ENCODE results near the gene TTC6. TPM values are rescaled to one million over a fixed set of nuclear protein-coding genes. Genes with fewer than 3 reads are reported as not detected.

Gene TTC6
- total and polyA plus RNA-seq, 10 of the 15 experiments (the other 5 are each of a cell fraction or from before 2014, with no cell fraction given): not detected

- no peak for TF ChIP-seq SKIL (IDR thresholded peaks at IDR 0.05; ENCODE audit: low read depth, poor library complexity, severe bottlenecking)
- TF ChIP-seq SUZ12 (IDR thresholded peaks at IDR 0.05; ENCODE audit: unreplicated experiment): no peak
- TF ChIP-seq IRF5 (IDR thresholded peaks at IDR 0.05; ENCODE audit: borderline replicate concordance): no peak
- TF ChIP-seq IRF3 (IDR thresholded peaks at IDR 0.05): no peak
These were observed 36.7 kb upstream of the TTC6 start (continued) for GRCh38 chr14:37558740-37559139.

- H3K4me1 ChIP-seq (ENCODE audit: control insufficient read depth, insufficient read depth, low read length): no peaks in the 10 kb centered on the region
- no peak overlapping the region for H3K9ac ChIP-seq (ENCODE audit: control insufficient read depth, insufficient read depth, low read length)
- ChIA-PET POLR2A (no interaction called here), CTCF (no interaction called here), SMC1A (ENCODE audit: uncharacterized antibody, unreplicated experiment) (no interaction called here), RAD21 (ENCODE audit: unreplicated experiment) (no interaction called here)
- intact Hi-C loops (cut with micrococcal nuclease; ENCODE audit: unreplicated experiment): no loop called here
- no TSS peak for BruUV-seq (replicated peaks)
- H3K4me3 ChIP-seq: no peak overlapping the region
- TF ChIP-seq BRCA1 (IDR thresholded peaks at IDR 0.05; ENCODE audit: low read depth, low read length) (no peak), ZNF217 (IDR thresholded peaks at IDR 0.05) (no peak), STAT3 (IDR thresholded peaks at IDR 0.05; ENCODE audit: low read depth, low read length) (no peak), ZBTB33 (IDR thresholded peaks at IDR 0.05) (no peak), ATF2 (IDR thresholded peaks at IDR 0.05; ENCODE audit: low read length) (no peak), ETV6 (conservative IDR thresholded peaks at IDR 0.05 in 1 of 2, IDR thresholded peaks at IDR 0.05 in 1 of 2; ENCODE audit: borderline replicate concordance in 1 of 2, low read depth in 1 of 2) (no peak), GATAD2B (conservative IDR thresholded peaks at IDR 0.05; ENCODE audit: low read depth) (no peak), NR2C2 (IDR thresholded peaks at IDR 0.05; ENCODE audit: borderline replicate concordance, control insufficient read depth, insufficient read length, low read depth) (no peak)
- H3K4me2 ChIP-seq (ENCODE audit: control insufficient read depth, insufficient read depth): no peak overlapping the region
- no peak for FAIRE-seq
- no peaks in the 10 kb centered on the region for H4K20me1 ChIP-seq (ENCODE audit: control insufficient read depth, insufficient read depth)
- ATAC-seq: no peak
- H3K79me2 ChIP-seq (ENCODE audit: control insufficient read depth, insufficient read depth, low read length): no peaks in the 10 kb centered on the region
- H2AFZ ChIP-seq (ENCODE audit: control insufficient read depth, low read depth, low read length): no peak overlapping the region
- H3K36me3 ChIP-seq (ENCODE audit: control insufficient read depth in 2 of 2, insufficient read depth in 2 of 2, low read length in 1 of 2): no peaks in the 10 kb centered on the region
- no peaks in the 10 kb centered on the region for H3K9me3 ChIP-seq (replicated peaks; ENCODE audit: control insufficient read depth, insufficient read depth, low read length)
- 32% methylated on average over 6 of the region's 6 CpGs for WGBS (ENCODE audit: insufficient coverage, insufficient replicate concordance, low lambda C conversion rate, missing lambda C conversion rate)
- in situ Hi-C loops (cut with MboI): no loop called here
- no peaks in the 10 kb centered on the region for H3K27me3 ChIP-seq (replicated peaks in 1 of 2; ENCODE audit: control insufficient read depth in 2 of 2, insufficient read depth in 2 of 2, low read length in 1 of 2)
- no peak overlapping the region for H3K27ac ChIP-seq (ENCODE audit: control insufficient read depth, insufficient read depth)
- DNase-seq (ENCODE audit: low read depth, low spot score): no peak
These were observed 36.0 kb upstream of the TTC6 start for GRCh38 chr14:37559386-37559785.

All from GM12878 (cell line).